B cell (primary cell): ENCODE measurements around the gene ERP44.

Experiments
- EZH2 ChIP-seq: IDR thresholded peaks from 2 replicates; pipeline ENCODE4 v1.6.1; 2012; ENCODE audit warnings: borderline replicate concordance, low read depth, mild to moderate bottlenecking, moderate library complexity, low read length; ENCODE audit not compliant: insufficient read depth, poor library complexity, severe bottlenecking
- TF ChIP-seq, protein P1 (sequence below): fragments of 200-600 bp; IDR thresholded peaks from one replicate; pipeline ENCODE4 v1.8.0; 2022; ENCODE audit warnings: antibody characterized with exemption, mild to moderate bottlenecking

DNA sequence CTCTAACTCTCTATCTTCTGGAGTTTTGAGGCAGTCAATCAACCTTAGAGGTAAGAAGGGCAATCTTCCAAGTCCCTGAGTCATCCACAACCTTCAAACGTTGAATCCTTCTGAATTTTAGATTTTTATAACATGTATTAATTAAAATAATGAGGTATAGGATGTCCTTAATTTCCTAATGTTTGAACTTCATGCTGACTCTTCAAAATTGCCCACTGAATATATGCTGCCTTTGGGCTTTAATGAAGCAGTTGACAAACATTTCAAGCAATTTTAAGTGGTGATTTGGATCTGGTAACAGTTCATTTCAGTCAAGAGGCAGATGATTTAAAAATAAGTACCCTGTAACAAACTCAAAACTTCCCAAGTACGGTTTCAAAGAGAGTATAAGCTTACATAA, 26.0 kb downstream of the ERP44 start:
- TF ChIP-seq, protein P1, sequence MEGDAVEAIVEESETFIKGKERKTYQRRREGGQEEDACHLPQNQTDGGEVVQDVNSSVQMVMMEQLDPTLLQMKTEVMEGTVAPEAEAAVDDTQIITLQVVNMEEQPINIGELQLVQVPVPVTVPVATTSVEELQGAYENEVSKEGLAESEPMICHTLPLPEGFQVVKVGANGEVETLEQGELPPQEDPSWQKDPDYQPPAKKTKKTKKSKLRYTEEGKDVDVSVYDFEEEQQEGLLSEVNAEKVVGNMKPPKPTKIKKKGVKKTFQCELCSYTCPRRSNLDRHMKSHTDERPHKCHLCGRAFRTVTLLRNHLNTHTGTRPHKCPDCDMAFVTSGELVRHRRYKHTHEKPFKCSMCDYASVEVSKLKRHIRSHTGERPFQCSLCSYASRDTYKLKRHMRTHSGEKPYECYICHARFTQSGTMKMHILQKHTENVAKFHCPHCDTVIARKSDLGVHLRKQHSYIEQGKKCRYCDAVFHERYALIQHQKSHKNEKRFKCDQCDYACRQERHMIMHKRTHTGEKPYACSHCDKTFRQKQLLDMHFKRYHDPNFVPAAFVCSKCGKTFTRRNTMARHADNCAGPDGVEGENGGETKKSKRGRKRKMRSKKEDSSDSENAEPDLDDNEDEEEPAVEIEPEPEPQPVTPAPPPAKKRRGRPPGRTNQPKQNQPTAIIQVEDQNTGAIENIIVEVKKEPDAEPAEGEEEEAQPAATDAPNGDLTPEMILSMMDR: no peak
- TF ChIP-seq EZH2: no peak
